HL-60 (cell line): ENCODE data around the gene C1orf21.

Source experiments
- POLR2AphosphoS5 ChIP-seq: IDR thresholded peaks from 2 replicates; pipeline ENCODE4 v1.6.1; 2012; ENCODE audit warnings: low read depth
- TF ChIP-seq, protein P1 (sequence below): IDR thresholded peaks from one replicate; pipeline ENCODE4 v1.5.1; 2011; ENCODE audit warnings: low read length, control low read depth, inconsistent platforms; ENCODE audit not compliant: insufficient read depth

DNA sequence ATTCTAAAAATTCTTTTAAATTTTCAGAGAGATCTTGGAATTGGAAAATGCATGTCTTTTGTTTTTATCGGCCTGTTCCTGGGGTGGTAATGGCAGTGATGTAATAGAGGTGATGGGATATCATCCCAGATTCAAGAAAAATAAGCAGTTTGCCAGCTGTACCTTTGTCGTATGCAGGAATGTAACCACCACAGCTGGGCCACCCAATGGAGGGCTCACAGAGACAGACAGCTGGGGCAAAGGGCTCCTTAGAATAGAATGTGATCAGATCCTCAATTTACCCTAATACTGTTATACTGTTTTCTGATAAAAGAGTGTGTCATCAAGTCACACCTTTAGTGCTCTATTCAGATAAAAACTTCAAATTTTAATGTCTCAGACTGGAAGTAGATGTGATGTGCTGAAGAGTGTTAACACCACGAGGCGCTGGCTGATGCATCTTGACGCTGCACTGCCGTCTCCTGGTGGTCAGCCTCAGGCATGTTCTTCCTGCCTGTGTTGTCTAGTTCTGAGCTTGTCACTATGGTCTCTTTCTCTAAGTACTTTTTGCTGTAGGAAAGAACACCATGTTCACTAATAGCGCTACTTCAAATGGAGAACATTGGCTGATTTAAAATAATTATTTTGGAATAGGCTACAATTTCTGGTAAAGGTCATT, 78.8 kb downstream of the C1orf21 start:
- TF ChIP-seq, protein P1, sequence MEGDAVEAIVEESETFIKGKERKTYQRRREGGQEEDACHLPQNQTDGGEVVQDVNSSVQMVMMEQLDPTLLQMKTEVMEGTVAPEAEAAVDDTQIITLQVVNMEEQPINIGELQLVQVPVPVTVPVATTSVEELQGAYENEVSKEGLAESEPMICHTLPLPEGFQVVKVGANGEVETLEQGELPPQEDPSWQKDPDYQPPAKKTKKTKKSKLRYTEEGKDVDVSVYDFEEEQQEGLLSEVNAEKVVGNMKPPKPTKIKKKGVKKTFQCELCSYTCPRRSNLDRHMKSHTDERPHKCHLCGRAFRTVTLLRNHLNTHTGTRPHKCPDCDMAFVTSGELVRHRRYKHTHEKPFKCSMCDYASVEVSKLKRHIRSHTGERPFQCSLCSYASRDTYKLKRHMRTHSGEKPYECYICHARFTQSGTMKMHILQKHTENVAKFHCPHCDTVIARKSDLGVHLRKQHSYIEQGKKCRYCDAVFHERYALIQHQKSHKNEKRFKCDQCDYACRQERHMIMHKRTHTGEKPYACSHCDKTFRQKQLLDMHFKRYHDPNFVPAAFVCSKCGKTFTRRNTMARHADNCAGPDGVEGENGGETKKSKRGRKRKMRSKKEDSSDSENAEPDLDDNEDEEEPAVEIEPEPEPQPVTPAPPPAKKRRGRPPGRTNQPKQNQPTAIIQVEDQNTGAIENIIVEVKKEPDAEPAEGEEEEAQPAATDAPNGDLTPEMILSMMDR: no peak
- TF ChIP-seq POLR2AphosphoS5: no peak
